Stimulated activated CD4-positive, alpha-beta T cell treated with anti-CD3 and anti-CD28 coated beads, Interleukin-1b, Interleukin-23, amount 100 ng/mL, for 1 hour (primary cell): ENCODE measurements around the gene ECI1.
A peak's percentile ranks its signal among the peaks of the same experiment; 100 is the strongest.
"Not testable (repeated sequence)": the region's sequence is repeated elsewhere in the genome, so short reads cannot be mapped to it uniquely, and the experiment has no call there.

Source experiments
- DNase-seq, 2 donors: peaks; one replicate each; pipeline ENCODE4 v3.0.0-alpha.2; 2020; ENCODE audit warnings: low read depth in 2 of 2

ECI1 gene

DNA sequence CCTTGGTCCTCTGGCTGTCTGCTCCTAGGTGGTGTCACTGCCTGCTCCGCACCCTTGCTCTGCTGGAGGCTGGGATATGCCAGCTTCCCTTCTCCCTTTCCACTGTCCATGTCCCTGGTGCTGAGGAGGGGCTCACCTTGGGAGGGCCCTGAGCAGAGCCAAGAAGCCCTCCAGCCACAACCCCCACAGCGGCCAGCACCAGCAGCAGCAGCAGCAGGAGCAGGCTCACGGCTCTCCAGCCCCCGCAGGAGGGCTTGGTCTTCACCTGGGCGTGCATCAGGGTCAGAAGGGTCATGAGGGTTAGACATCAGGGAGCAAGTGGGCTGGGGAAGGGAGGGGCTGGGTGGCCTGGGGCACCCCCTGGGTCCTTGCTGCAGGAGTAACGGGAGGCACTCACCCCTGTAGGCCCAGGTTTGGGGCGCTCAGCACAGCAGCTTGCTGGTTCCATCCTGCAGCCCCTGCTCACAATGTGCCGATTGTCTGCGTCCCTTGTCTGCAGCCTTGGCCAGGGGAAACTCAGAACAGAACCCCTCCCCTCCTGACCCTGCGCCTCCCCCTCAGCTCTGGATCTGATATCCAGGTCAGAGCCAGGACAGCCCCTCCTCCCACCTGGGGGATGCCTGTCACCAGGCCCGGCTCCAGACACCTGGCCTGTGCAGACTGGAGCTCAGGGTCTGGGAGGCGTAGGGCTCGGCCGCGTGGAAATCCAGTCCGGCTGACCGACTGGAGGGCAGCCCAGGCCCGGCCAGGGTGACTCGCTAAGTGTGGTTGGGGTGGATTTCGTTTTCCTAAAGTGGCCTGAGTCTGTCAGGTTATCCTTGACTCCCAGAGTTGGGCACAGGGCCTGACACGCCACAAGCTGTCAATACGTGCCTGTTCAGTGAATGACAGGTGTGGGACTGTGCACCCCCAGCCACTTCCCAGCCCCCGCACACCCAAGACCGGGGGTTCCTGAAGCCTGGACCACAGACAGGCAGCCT, 40.7 kb downstream of the ECI1 start, which contains the start of gene BRICD5:
Gene BRICD5 (minus strand): TSS at position 478 of the 980 bp plus-strand sequence. CDS start 30 bp downstream, at position 448.
- DNase-seq, result no peak

DNA sequence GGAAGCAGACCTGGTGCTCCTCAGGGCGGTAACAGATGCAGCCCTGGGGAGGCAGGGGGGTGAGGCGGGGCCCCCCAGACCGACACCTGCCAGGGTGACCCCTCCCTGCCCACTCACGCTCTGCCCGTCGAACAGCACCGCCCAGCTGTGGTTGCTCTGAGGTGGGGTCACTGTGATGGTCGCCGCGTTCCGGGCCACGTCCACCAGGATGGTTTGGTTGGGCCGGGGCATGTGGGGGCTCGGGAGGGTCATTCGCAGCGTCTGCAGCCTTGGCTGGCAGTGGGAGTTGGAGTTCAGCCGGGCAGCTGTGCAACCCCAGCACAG, 41.4 kb downstream of the ECI1 start:
- DNase-seq, result no peak

DNA sequence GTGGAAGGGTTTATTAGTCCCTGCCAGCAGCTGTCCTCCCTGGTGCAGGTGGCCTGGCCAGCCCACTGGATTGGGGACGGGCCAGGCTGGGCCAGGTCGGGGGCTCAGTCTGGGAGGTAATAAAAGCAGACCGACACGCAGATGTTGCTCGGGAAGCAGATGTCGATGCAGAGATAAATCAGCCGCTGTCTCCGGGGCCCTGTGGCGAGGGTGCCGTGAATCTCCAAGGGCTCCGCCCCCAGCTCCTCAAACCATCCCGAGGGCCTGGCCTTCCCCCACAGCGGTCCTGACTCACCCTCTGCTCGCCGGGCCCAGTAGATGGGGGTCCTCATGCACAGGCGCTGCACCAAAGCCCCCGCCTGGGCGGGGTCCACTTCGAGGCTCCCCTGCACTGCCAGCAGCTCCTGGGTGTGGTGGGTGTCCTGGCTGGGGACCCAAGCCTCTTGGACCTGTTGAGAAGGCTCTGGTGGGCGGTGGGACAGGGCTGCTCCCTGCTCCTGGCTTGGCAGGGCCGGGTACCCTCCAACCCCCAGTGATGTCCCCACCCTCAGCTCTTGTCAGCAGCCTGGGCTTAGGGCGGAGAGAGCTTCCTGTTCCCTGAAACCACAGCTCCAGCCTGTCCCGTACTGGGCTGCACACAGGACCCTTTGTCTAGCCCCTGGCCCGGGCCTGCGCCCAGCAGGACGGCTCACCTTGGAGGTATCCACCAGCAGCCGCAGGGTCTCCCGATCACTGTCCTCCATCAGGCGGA, 42.0 kb downstream of the ECI1 start:
- no peak for DNase-seq

DNA sequence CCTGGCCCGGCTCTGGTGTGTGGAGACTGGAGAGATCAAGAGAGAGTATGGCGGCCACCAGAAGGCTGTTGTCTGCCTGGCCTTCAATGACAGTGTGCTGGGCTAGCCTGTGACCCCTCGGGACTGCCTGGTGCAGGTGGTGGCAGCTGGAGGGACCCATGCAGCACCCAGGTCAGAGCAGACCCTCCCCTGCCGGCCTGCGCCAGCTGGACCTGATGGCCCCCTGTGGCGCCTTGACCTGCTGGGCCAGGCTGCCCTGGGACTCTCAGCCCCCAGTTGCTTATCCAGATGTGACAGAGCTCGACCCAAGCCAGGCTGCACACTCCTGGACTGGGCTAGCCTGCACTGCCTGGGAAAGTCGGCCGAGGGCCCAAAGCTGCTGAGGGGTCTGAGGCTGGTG, 42.6 kb downstream of the ECI1 start:
- no peak for DNase-seq

DNA sequence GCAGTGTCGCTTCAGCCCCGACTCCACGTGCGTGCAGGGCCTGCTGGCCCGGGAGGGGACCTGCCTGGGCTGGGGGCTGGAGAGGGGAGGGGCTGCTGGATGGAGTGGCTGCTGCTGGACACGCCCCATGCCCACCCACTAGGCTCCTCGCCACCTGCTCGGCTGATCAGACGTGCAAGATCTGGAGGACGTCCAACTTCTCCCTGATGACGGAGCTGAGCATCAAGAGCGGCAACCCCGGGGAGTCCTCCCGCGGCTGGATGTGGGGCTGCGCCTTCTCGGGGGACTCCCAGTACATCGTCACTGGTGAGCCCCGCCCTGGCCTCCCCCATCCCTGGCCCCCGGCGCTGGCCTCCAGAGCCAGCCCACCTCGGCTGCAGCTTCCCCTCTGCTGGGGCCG, 43.1 kb downstream of the ECI1 start:
- DNase-seq, result no peak

DNA sequence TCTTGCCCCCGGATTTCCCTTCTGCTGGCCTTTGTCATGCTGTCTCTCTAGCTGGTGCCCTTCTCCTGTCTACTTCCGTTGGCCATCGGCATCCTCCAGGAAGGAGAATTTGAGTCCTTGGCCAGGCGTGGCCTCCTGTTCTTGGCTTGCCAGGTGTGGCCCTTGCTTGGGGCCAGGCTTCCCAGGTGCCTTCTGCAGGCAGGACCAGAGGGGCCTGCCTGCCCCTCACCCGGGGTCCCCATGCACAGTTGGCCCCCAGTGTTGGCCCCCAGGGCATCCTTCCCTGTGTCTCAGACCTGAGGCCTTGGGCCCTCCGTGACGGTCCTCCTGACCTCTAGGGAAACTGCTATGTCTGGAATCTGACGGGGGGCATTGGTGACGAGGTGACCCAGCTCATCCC, 43.5 kb downstream of the ECI1 start:
- DNase-seq, result no peak

DNA sequence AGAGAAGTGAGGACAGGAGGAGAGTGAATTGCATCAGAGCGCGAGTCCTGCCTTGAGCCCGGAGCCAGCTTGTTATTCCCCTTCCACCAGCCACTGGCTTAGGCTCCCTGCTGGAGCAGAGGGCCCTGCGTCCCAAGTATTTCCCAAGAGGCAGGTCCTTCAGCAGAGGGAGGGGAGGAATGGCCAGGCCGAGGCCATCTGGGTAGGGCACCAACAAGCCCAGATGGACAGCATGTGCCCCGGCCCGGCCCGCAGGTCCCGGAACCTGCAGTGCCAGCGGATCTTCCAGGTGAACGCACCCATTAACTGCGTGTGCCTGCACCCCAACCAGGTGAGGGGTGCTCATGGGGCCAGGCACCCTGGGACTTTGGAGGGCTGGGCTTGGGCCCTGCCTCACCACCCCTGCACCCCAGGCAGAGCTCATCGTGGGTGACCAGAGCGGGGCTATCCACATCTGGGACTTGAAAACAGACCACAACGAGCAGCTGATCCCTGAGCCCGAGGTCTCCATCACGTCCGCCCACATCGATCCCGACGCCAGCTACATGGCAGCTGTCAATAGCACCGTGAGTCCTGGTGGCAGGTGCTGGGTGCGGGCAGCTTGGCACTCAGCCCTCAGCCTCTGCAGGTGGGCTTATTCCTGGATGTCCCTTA, 44.5 kb downstream of the ECI1 start:
- DNase-seq, result no peak

DNA sequence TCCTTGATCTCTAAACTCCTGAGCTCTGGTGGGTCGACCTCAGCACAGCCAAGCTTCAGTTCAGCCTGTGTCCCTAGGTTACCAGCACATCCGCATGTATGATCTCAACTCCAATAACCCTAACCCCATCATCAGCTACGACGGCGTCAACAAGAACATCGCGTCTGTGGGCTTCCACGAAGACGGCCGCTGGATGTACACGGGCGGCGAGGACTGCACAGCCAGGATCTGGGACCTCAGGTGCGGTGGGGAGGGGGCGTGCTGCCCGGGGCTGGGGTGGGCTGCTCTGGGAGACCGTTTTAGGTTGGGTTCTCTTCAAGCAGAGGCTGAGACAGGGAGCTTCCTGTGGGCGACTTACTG, 45.0 kb downstream of the ECI1 start:
- no peak for DNase-seq

DNA sequence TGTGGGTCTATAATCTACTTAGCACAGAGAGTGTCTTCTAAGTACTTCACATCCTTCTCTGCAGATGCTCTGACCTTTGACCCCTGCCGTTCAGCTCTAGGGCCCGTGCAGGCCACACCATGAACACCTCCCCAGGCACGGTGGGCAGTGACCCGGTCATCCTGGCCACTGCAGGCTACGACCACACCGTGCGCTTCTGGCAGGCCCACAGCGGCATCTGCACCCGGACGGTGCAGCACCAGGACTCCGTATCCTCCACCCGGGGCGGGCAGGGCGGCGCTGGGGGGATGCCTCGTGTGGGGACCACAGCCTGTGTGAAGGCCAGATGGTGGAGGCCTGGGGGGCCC, 45.4 kb downstream of the ECI1 start:
- no peak for DNase-seq

DNA sequence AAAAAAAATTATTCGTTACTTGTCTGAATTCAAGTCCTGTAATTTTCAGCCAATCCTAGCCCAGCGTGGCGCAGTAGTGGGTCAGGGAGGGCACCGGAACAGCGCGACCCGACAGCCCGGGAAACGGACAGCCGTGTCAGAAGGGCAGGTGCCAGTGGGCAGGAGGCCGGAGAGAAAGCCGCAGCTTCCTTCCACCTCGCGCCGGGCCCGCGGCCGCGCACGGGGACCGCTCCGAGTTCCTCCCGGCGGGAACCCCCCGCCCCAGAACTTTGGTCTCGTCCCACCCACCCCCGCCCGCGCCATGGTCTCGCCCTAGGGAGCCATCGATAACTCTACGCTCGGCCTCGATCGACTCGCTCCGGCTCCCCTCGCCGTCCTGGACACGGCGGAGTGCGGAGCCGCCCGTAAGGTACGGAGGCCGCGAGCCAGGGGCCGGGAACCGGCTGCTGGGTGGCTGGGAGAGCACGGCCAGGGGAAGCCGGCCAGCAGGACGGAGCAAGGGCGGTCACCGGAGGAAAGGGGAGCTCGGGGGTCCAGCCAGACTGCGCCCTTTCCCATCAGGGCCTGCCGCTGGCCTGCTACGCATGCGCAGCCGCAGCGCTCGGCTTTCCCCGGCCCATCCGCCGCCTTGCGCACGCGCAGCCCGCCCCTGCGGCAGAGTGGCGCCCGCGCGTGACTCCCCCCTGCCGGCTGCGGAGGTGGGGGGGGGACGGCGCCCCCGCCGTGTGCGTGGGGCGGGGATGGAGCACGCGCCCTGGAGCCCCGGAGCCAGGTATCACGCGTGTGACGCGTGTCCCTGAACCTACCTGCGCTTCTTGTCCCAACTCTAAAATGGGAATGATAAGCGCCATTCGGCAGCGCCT, 46.1 kb downstream of the ECI1 start, which contains the start of gene MLST8:
Gene MLST8 (plus strand): TSS at position 351 of the 863 bp plus-strand sequence. CDS start 632 bp downstream, outside the sequence.
- peak; percentile 80 to 87 for DNase-seq

DNA sequence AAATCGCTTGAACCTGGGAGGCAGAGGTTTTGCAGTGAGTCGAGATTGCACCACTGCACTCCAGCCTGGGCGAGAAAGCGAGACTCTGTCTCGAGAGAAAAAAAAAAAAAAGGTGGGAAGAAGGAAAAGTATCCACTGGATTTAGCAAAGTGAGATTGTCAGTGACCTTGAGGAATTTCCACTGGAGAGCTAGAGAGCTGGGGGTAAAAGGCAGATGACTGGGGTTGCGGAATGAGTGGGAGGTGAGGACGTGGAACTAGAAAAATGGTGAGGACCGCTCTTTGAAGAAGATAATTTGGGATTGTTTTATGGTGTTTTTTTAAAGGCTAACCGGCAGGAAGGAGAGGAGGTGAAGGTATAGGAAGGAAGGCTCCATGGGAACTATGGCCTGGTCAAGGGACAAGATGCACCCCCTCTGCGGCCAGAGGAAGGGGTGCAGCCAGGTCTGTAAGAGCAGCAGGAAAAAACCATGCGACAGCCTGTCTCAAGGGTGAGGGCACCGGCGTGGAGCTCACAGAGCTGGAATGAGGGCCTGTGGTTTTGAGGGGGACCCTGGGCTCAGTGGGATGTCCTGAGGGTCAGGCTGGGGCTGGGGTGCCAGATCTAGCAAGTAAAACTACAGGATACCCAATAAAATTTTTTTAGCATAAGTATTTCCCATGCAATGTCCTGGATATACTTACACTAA, 46.8 kb downstream of the ECI1 start:
- no peak for DNase-seq

DNA sequence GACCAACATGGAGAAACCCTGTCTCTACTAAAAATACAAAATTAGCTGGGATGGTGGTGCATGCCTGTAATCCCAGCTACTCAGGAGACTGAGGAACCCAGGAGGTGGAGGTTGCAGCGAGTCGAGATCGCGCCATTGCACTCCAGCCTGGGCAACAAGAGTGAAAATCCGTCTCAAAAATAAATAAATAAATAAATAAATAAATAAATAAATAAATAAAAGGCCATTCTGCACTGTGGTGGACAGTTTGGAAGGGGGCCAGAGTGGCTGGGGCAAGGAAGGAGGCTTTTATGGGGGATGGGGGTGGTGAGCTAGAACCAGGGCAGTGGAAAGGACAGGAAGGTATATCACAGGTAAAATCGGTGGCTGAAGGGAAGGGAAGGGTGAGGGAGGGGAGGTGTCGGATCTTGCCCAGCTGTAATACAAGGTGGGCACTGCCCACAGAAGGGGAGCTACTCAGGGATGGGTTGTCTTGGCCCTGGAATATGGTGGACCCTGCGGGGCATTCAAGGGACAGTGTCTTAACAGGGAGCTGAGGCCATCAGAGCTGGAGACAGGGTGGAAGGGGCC, 48.2 kb downstream of the ECI1 start:
- DNase-seq, result not testable (repeated sequence)

DNA sequence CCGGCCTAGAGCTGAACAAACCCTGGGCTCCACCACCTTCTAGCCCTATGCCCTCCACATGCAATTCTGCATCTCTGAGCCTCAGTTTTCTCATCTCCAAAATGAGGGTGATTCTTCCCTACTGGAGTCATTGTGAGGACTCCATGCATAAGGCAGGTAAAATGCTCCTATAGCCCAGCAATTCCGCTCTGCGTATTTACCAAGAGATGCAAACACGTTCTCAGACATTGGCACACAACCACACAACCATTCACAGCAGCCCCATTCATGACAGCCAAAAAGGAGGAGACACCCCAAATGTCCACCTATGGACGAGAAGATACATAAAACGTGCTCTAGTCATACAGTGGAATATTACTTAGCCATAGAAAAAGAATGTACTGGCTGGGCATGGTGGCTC, 51.1 kb downstream of the ECI1 start:
- DNase-seq, result no peak

DNA sequence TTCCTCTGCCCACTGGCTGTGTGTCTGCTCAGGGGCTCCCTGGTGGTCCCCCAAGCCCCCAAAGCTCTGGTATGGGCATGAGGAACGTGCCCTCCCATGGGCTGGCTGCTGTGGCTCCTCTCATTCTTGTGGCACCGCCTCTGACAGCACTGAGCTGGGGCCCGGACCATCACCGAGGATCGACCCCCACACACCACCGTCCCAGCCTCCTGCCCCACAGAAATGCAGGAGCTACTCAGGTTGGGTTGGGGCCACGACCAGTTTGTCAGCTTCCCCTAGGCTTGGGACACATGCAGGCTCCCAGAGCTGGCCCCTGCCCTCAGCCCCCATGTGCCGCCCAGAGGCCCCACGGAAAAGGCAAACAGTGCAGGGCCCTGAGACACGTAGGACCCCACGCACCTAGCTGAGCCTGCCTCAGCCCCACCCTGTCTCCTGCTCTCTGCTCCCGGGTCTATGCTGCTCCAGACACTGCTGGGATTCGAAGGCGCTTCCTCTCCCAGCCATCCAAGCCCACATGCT, 51.7 kb downstream of the ECI1 start:
- DNase-seq, result no peak

DNA sequence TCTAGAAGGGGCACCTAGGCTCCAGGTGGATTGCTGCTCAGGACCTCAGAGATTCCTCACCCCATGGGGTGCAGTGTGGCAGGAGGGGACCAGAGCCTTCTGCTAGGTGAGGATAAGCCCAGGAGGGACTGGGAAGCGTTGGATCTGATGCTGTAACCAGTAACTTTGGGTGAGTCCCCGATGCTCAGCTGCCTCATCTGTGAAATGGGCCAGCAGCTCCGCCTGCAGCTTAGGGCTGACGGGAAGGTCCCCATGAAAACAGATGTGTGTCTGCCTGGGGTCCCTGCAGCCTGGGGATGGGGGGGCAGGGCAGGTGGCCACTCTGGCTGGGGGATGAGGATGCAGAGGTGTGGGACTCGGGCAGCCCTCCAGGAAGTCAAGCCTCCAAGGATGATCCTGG, 52.3 kb downstream of the ECI1 start:
- DNase-seq, result no peak

DNA sequence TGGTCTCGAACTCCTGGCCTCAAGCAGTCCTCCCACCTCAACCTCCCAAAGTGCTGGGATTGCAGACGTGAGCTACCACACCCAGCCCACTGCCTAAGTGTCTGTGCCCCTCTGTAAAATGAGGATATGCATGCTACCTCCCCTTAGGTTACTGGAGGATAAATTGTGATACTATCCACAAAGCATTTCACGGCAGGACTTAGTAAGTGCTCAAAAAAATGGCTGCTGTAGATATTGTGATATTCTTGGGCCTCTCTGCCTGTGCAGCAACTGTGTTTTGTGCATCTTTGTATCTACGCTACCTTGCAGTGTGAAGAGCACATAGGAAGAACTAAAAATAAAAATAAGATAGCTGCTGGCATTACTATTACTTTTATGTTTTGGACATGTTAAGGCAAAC, 53.1 kb downstream of the ECI1 start:
- no peak for DNase-seq

DNA sequence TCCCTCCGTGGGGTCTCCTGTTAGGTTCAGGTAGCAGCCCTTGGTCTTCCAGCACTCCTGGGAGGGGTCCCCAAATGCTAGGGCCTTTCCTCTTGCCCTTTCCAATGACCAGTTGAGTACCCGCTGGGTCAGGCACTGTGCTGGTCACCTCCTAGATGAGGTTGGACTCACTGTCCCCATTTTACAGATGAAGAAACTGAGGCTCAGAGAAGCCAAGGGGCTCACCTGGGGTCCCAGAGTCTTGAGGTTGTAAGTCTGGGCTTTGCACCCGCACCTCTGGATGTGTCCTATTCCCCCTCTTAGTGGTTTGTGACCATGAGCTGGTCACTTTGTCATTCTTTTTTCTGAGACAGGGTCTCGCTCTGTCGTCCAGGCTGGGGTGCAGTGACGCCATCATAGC, 53.6 kb downstream of the ECI1 start:
- DNase-seq, result no peak

DNA sequence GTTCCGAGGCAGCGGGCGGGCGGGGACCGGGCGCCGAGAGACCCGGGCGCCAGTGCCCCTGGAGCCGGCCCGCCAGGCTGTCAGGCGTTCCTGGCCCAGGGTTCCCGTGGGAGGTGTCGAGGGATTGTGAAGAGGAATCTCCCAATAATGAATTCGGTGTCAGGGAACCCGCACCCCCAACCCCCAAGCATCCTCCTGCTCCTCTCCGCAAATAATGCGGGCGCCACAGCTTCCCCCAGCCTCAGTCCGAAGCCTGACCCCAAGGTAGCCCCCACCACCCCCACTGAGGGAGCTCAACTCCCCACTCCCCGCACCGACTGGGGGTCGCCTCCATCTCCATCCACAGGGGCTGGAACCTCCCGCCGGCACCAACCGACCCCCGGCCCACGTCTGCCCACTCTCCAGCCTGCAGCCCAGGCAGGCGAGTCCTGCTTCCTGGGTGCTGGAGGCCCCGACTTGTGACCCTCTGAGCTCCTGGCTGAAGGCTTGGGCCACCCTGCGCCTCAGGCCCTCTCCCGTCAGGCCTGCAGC, 54.3 kb downstream of the ECI1 start:
- DNase-seq, result no peak

DNA sequence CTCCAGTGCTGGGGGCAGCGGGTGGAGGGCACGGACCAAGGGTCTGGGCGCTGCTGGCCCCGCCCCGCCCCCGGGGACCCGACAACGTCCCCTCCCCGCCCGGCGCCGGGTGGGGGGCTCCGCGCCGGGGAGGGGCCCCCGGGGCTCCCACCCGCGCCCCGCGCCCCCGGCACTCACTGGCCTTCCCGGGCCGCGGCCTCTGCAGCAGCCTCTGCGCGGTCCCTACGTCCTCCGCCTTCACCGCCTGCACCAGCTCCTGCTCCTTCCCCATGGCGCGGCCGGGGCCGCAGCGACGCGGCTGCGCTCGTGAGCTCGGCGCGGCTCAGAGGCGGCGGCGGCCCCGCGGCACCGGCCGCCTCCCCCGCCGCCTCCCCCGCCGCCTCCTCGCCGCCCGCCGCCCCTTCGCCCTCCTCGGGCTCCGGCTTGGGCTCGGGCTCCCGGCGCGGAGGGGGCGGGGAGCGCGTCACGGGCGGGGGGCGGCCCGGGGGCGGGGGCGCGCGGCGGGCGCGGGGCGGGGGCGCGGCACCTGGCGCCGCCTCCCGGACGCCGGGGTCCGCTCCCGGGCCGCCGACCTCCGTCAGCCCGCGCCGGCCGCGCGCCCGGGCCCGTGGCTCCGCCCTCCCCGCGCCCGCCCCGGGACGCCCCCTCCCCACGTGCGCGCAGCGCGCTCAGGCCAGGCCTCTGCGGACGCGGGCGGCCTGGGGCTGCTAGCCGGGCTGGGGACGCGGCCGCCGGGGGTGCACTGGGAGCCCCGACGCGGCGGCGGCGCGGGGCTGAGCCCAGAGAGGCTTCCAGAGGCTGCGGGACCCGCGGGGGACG, 55.0 kb downstream of the ECI1 start, which contains the start of gene CASKIN1:
Gene CASKIN1 (minus strand): TSS at position 444 of the 819 bp plus-strand sequence. CDS start 173 bp downstream, at position 271.
- no peak for DNase-seq
